Activated T-cell treated with anti-CD3 and anti-CD28 coated beads, Interleukin-2, amount 50 U/mL, for 24 hours (primary cell): Measurements from ENCODE around the gene RSAD1.
"Not testable (repeated sequence)": the region's sequence is repeated elsewhere in the genome, so short reads cannot be mapped to it uniquely, and the experiment has no call there.

ENCODE experiments used
- DNase-seq: peaks from one replicate; pipeline ENCODE4 v3.0.0-alpha.2; 2020
- H3K27ac Mint-ChIP-seq: 2 replicates; pipeline ENCODE4 v1.8.0; 2020; ENCODE audit warnings: mild to moderate bottlenecking, mixed read lengths
- H3K27me3 Mint-ChIP-seq: 2 replicates; pipeline ENCODE4 v1.8.0; 2020; ENCODE audit warnings: mixed read lengths
- H3K36me3 Mint-ChIP-seq: 2 replicates; pipeline ENCODE4 v1.8.0; 2020; ENCODE audit warnings: low read depth, mixed read lengths
- H3K4me1 Mint-ChIP-seq: 2 replicates; pipeline ENCODE4 v1.8.0; 2020; ENCODE audit warnings: low read depth, mixed read lengths
- H3K4me3 Mint-ChIP-seq: 2 replicates; pipeline ENCODE4 v1.8.0; 2020; ENCODE audit warnings: mild to moderate bottlenecking, moderate library complexity, mixed read lengths
- H3K9me3 Mint-ChIP-seq: 2 replicates; pipeline ENCODE4 v1.8.0; 2020; ENCODE audit warnings: mixed read lengths

Gene RSAD1

DNA sequence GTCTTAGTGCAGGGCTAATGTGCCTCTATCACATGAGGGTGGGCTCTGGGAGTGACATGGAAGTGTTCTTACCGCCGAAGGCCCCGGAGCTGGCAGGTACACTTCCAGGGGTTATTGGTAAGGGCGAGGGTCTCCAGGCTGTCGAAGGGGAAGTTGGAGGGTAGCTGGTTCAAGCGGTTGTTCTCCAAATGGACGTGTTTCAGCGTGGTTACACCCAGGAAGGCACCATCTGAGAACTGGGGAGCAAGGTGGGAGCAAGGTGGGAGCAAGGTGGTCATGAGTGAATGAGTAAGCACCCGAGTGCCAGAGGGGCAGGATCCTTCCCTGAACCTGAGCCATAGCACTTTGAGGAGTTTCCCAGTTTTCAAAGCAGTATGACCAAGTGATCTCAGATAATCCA lies 13.0 kb upstream of the RSAD1 start:
- H3K36me3 Mint-ChIP-seq: no peaks in the 10 kb centered on the region
- H3K27ac Mint-ChIP-seq: no peak overlapping the region
- no peak for DNase-seq
- no peaks in the 10 kb centered on the region for H3K9me3 Mint-ChIP-seq
- H3K4me1 Mint-ChIP-seq: peaks cover 6% of the 10 kb centered on the region
- H3K4me3 Mint-ChIP-seq: no peak overlapping the region
- H3K27me3 Mint-ChIP-seq: peaks cover 34% of the 10 kb centered on the region

DNA sequence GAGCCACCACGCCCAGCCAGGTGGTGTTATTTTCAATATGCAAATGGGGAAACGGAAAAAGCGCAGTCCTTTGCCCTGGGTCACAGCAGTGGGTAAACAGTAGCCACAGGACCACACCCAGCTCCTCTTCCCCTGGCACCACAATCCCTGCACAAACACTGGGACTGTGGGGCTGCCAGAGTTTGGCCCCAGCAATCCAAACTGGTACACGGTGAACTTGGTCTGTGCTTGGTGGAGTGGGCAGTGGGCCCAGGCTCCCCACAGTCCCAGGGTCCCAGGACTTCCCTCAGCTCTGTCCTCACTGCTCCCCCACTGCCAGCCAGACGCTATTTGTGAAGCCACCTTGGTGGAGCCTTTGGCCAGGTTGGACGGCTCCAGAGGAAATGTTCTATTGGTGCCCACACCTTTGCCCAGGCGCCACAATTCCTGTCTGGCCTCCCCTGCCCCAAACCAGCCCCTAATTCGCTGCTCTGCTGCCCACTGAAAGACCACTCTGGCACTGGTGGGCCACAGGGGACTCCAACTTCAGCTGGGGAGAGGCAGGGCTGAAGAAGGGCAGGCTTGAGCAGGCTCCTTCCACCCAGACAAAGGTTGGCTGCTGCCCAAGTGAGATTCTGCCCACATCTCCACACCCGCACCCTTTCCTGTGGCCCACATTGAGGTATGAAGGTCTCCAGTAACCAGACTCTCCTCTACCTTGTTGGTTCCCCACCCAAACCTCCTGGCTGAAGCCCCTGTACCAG lies 12.1 kb upstream of the RSAD1 start:
- DNase-seq: no peak
- Mint-ChIP-seq H3K9me3 (no peaks in the 10 kb centered on the region), H3K36me3 (no peaks in the 10 kb centered on the region), H3K27ac (no peak overlapping the region), H3K4me1 (peaks cover 6% of the 10 kb centered on the region), H3K27me3 (peaks cover 34% of the 10 kb centered on the region), H3K4me3 (no peak overlapping the region)

DNA sequence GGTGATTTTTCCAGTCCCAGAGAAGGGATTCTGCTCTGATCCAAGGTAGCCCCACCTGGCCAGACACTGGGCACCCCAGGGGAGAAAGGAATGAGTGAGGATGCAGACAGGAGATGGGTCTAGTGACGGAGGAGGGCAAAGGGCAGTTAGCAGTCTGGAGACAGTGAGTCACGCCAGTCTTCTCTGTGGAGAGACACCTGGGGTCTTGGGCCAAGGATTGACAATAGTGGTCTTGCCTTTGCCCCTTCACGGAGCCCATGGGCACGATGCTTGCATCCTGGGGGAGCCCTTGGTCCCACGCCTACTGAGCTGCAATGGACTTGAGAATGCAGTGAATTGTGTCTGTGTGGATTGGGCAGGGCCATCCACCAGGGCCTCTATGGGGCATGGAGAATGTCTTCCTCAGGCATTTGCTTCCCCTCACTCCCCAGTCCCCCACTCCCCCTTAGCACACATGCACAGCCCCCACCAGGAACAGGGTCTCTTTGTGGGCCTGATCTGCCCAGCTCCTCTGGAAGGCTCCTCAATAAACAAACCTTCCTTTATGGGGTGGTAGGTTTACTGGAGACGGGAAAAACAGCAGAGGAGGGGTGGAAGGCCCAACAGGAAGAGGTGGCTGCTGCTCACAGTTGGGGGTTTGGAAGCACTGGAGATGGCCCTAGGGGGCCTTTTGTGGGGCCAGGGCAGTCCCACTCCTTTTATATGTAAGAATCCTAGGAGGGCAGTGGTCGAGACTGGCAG lies 11.4 kb upstream of the RSAD1 start:
- peaks cover 6% of the 10 kb centered on the region for H3K4me1 Mint-ChIP-seq
- no peak for DNase-seq
- peaks cover 34% of the 10 kb centered on the region for H3K27me3 Mint-ChIP-seq
- H3K36me3 Mint-ChIP-seq: no peaks in the 10 kb centered on the region
- H3K4me3 Mint-ChIP-seq: no peak overlapping the region
- H3K9me3 Mint-ChIP-seq: no peaks in the 10 kb centered on the region
- no peak overlapping the region for H3K27ac Mint-ChIP-seq

DNA sequence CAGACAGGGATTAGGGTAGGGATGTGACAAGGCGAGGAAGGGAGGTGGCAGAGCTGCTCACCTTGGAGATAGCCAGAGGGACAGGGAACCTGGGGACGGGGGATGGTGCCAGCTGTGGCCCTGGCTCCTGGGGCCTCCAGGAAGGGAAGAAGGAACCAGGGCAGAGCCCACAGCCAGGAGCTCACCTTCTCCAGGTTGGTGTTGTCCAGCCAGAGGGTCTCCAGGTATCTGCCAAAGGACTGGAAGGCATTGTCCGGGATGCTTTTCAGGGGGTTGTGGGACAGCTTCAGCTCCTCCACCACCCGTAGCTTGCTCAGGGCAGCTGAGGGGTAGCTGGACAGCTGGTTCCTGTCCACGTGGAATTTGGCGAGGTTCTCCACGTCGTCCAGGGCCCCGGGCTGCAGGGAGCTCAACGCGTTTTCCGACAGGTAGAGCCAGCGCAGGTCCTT lies 10.8 kb upstream of the RSAD1 start:
- peaks cover 6% of the 10 kb centered on the region for H3K4me1 Mint-ChIP-seq
- H3K36me3 Mint-ChIP-seq: no peaks in the 10 kb centered on the region
- no peaks in the 10 kb centered on the region for H3K9me3 Mint-ChIP-seq
- no peak overlapping the region for H3K27ac Mint-ChIP-seq
- no peak for DNase-seq
- H3K27me3 Mint-ChIP-seq: peaks cover 34% of the 10 kb centered on the region
- H3K4me3 Mint-ChIP-seq: no peak overlapping the region

DNA sequence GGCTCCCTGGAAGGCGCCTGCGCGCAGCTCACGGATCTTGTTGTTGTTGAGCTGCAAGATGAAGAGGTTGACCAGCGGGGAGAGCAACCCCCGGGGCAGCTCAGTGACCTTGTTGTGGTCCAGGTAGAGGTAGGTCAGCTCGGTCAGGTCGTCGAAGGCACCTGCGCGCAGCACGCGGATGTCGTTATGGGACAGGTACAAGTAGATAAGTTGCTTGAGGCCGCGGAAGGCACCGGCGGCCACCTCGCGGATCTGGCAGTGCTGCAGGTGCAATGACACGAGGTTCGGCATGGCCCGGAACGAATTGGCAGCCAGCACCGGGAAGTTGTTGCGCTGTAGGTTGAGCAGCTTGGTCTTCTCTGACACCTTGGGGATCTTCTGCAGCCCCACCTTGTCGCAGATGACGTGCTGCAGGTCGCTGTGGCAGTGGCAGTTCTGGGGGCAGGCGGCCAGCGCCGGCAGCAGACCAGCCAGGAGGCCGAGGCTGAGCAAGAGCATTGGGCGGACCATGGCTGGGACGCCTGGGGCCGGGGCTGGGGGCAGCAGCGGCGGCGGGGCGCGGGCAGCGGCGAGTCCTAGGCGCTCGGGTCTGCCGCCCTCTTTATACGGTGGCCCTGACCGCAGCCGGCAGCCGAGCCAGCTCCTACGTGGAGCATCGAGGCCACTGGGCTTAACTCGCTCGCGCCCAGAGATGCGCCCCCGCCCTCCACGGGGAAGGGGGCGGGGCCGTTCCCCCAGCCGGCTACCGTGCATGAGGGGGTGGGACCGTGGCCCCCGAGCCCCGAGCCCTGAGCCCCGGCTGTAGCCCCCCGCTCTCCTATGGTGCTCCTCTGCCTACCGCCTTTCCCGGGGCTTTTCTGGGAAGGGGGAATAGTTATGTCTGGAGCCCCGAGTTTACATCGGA lies 10.1 kb upstream of the RSAD1 start, which contains the start of gene CHAD:
CHAD (minus strand) TSS at position 577 of the 904 bp plus-strand sequence; CDS start at position 510, 67 bp downstream.
- Mint-ChIP-seq H3K9me3 (no peaks in the 10 kb centered on the region), H3K27me3 (peaks cover 34% of the 10 kb centered on the region), H3K4me3 (peak within 1 kb of the TSS; percentile 10), H3K27ac (no peak within 1 kb of the TSS), H3K4me1 (peaks cover 6% of the 10 kb centered on the region), H3K36me3 (no peaks in the 10 kb centered on the region)
- no peak for DNase-seq

DNA sequence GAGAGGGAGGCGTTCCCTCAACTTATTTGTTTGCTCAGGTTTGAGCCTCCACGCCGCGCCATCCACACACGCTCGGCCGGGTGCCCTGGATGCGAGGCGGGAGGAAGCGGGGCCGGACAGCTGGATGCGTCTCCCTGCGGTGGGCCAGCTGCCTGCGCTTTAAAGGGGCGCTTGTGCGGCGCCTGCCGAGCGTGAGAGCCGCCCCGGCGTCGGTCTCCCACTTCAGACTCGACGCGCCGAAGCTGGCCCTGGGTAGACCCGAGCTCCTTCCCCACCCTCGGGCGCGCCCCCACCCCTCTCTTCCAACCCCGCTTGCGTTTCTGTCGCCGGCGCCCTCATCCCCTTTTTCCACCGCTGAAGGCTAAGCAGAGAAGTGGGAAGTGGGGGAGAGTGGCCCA lies 9.5 kb upstream of the RSAD1 start:
- no peak overlapping the region for H3K27ac Mint-ChIP-seq
- H3K4me1 Mint-ChIP-seq: peaks cover 6% of the 10 kb centered on the region
- peaks cover 34% of the 10 kb centered on the region for H3K27me3 Mint-ChIP-seq
- H3K4me3 Mint-ChIP-seq: no peak overlapping the region
- no peaks in the 10 kb centered on the region for H3K36me3 Mint-ChIP-seq
- no peaks in the 10 kb centered on the region for H3K9me3 Mint-ChIP-seq
- no peak for DNase-seq

DNA sequence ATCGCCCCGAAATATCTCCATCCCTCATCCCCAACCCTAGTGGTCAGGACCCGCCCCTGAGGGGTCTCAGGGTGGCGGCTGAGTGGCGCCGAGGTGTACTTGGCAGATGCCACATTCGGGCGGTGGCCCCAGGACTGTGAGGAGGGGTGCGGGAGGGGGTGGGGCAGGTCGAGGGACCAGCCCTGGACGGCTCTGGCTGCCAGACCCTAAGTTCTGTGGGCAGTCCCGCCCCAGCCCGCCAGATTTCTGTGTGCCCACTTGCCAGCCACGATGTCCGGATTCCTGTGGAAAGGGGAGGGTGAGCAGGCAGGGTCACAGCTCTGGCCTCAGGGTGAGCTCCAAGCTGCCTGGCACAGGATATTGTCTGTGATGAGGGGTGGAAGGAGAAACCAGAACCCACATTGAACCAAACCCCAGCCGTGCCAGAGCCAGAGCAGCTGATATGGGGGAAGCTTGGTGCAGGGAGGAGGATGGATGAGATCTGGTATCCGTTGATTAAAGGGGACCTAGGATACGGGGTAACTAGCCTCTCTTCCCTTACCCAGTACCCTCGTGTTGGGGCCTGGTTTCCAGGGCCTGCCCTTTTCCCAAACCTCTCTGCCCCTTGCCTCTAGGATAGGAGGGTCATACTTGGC lies 8.9 kb upstream of the RSAD1 start:
- Mint-ChIP-seq H3K36me3 (no peaks in the 10 kb centered on the region), H3K27ac (no peak overlapping the region), H3K27me3 (peaks cover 34% of the 10 kb centered on the region), H3K4me1 (peaks cover 6% of the 10 kb centered on the region), H3K9me3 (no peaks in the 10 kb centered on the region), H3K4me3 (no peak overlapping the region)
- DNase-seq: no peak

DNA sequence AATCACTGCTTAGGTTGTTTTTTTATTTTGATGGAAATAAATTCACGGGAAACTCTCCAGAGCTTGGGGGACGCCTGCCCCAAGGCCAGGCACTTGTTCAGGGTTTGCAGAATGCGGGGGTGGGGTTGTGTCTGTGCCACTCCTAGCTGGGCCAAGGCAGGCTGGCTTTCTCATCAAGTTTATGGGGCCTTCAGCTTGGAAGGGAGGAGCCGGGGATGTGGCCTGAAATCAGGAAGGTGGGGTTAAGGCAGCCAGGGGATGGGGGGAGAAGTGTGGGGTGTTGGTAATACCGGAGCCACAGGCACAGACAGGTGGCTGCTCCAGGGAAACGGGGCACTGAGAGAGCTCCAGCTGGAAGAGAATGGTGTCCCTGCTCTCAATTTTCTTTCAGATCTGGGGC lies 8.2 kb upstream of the RSAD1 start:
- Mint-ChIP-seq H3K27ac (no peak overlapping the region), H3K27me3 (peaks cover 32% of the 10 kb centered on the region), H3K36me3 (no peaks in the 10 kb centered on the region), H3K9me3 (no peaks in the 10 kb centered on the region), H3K4me3 (no peak overlapping the region), H3K4me1 (peaks cover 6% of the 10 kb centered on the region)
- DNase-seq: no peak

DNA sequence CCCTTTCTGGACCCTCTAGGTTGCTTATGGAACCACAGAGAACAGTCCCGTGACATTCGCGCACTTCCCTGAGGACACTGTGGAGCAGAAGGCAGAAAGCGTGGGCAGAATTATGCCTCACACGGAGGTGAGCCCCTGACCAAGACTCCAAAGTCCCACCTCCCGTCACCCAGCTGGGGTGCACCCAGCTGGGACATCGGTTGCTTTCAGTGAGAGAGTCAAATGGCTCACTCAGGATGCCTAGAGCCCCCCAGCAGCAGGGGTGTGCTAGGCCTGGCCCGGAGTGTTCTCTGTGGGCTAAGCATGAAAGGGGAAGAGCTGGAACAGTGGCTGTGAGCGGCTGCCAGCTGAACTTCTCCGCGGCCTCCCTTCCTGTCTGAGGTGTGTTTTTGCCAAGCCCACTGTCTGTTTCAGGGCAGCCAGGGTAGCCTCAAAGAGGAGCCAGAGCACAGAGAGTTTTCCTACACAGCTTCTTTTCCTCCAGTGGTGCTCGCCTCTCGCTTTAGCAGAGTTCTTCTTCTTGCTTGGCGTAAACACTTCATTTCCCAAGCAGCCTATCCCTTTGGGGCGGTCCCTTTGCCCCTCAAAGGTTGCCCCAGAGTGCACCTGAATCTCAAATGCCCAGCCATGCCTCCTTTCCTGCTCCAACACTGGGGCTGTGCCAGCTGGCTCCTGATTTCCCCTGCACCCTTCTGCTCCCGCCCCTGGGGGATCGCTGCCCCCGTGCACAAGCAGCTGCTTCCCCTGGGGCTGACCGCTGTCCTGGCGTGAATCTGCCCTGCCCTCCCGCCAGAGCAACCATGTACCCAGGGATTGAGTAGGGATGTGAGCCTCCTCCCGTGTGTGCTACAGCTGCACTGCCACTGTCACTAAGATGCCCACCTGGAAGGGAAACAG lies 7.4 kb upstream of the RSAD1 start:
- H3K27ac Mint-ChIP-seq: no peak overlapping the region
- H3K36me3 Mint-ChIP-seq: no peaks in the 10 kb centered on the region
- H3K27me3 Mint-ChIP-seq: peaks cover 28% of the 10 kb centered on the region
- no peak for DNase-seq
- peaks cover 6% of the 10 kb centered on the region for H3K4me1 Mint-ChIP-seq
- no peaks in the 10 kb centered on the region for H3K9me3 Mint-ChIP-seq
- H3K4me3 Mint-ChIP-seq: no peak overlapping the region

DNA sequence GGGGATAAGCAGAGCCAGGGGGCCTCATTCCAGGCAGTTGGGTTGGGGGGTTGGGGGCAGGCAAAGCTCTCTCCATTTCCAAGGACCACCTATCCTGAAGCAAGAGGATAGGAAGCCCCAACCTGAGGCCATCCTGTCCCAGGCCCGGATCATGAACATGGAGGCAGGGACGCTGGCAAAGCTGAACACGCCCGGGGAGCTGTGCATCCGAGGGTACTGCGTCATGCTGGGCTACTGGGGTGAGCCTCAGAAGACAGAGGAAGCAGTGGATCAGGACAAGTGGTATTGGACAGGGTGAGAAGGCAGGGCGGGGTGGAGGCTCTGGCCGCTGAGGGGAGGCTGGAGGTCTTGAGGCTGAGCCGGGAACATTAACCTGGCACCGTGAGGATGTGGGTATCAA lies 6.4 kb upstream of the RSAD1 start:
- Mint-ChIP-seq H3K4me1 (peaks cover 6% of the 10 kb centered on the region), H3K27me3 (peaks cover 23% of the 10 kb centered on the region), H3K27ac (no peak overlapping the region), H3K36me3 (no peaks in the 10 kb centered on the region), H3K4me3 (no peak overlapping the region), H3K9me3 (no peaks in the 10 kb centered on the region)
- no peak for DNase-seq

DNA sequence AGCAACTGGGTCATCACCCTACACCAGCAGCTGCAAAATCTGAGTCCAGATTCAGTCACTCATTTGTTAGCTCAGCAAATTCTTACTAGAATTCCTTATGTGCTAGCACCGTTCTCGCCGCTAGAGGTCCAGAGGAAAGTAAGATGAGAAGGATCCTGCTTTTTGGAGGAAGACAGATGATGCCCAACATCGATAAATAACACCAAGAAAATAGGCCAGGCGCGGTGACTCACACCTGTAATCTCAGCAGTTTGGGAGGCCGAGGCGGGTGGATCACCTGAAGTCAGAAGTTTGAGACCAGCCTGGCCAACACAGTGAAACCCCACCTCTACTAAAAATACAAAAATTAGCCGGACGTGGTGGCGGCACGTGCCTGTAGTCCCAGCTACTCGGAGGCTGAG lies 5.9 kb upstream of the RSAD1 start:
- not testable (repeated sequence) for H3K4me3 Mint-ChIP-seq, H3K27ac Mint-ChIP-seq, H3K9me3 Mint-ChIP-seq, DNase-seq, H3K36me3 Mint-ChIP-seq, H3K4me1 Mint-ChIP-seq
- H3K27me3 Mint-ChIP-seq: peaks cover 18% of the 10 kb centered on the region

DNA sequence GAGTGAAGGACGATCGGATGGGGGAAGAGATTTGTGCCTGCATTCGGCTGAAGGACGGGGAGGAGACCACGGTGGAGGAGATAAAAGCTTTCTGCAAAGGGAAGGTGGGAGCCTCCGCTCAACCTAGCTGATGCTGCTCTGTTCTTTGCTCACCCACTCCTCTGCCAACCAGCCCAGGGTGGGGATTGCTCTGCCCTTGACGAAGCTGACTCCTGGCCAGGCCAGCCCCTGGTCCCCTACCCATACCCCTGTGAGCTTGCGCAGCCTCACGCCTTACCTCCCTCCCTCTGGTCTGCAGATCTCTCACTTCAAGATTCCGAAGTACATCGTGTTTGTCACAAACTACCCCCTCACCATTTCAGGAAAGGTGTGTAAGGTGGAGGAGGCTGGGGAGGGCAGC lies 4.8 kb upstream of the RSAD1 start:
- no peak overlapping the region for H3K4me3 Mint-ChIP-seq
- H3K27me3 Mint-ChIP-seq: peaks cover 9% of the 10 kb centered on the region
- H3K27ac Mint-ChIP-seq: no peak overlapping the region
- H3K36me3 Mint-ChIP-seq: no peaks in the 10 kb centered on the region
- DNase-seq: no peak
- H3K4me1 Mint-ChIP-seq: peaks cover 9% of the 10 kb centered on the region
- no peaks in the 10 kb centered on the region for H3K9me3 Mint-ChIP-seq

DNA sequence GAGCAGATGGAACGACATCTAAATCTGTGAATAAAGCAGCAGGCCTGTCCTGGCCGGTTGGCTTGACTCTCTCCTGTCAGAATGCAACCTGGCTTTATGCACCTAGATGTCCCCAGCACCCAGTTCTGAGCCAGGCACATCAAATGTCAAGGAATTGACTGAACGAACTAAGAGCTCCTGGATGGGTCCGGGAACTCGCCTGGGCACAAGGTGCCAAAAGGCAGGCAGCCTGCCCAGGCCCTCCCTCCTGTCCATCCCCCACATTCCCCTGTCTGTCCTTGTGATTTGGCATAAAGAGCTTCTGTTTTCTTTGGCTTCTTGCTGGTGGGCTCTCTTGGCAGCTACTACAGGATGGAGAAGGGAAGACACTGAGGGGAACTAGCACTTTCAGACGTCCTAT lies 4.1 kb upstream of the RSAD1 start:
- no peak overlapping the region for H3K4me3 Mint-ChIP-seq
- no peaks in the 10 kb centered on the region for H3K9me3 Mint-ChIP-seq
- peaks cover 6% of the 10 kb centered on the region for H3K36me3 Mint-ChIP-seq
- no peak overlapping the region for H3K27ac Mint-ChIP-seq
- DNase-seq: no peak
- H3K4me1 Mint-ChIP-seq: peaks cover 9% of the 10 kb centered on the region
- H3K27me3 Mint-ChIP-seq: peaks cover 4% of the 10 kb centered on the region
